Breast epithelium (tissue), 4 donors: ENCODE measurements around the gene IFNA5. TPM values are rescaled to one million over a fixed set of nuclear protein-coding genes. Genes with fewer than 3 reads are reported as not detected.

ENCODE experiments used
- DNase-seq, 2 donors: peaks; one replicate each; pipeline ENCODE4 v3.0.0-alpha.2; 2019; ENCODE audit warnings: low spot score in 2 of 2
- H3K27ac ChIP-seq, 2 donors: fragments of 200-600 bp; sonication (generic) in 1 of 2; one replicate each; pipeline ENCODE4 v1.5.1; 2016 to 2019; ENCODE audit warnings: mild to moderate bottlenecking in 1 of 2
- H3K27me3 ChIP-seq, 2 donors: fragments of 200-600 bp; sonication (generic) in 1 of 2; one replicate each; pipeline versions ENCODE4 v1.5.1 to v1.6.0; 2017 to 2019; ENCODE audit warnings: control low read depth in 1 of 2, mild to moderate bottlenecking in 1 of 2
- H3K36me3 ChIP-seq: fragments of 200-600 bp; one replicate; pipeline ENCODE4 v1.5.1; 2019
- H3K4me1 ChIP-seq, 2 donors: fragments of 200-600 bp; sonication (generic); one replicate each; pipeline ENCODE4 v1.5.1; 2016 to 2019; ENCODE audit warnings: control low read depth in 1 of 2
- H3K4me3 ChIP-seq, 3 donors: fragments of 200-600 bp; sonication (generic); 1 replicate in 2 of 3; 2 replicates in 1 of 3; pipeline ENCODE4 v1.5.1; 2016 to 2019; ENCODE audit warnings: mild to moderate bottlenecking in 3 of 3, moderate library complexity in 2 of 3
- H3K9me3 ChIP-seq, 2 donors: fragments of 200-600 bp; sonication (generic) in 1 of 2; one replicate each; pipeline ENCODE4 v1.5.1; 2016 to 2019; ENCODE audit warnings: control low read depth in 1 of 2
- POLR2A ChIP-seq: fragments of 450-650 bp; IDR thresholded peaks from one replicate; pipeline ENCODE4 v1.6.1; 2016; ENCODE audit warnings: antibody characterized with exemption, mild to moderate bottlenecking, moderate library complexity
- POLR2AphosphoS5 ChIP-seq, 3 donors: sonication (generic); formaldehyde crosslinking; IDR thresholded peaks; one replicate each; pipeline ENCODE4 v1.6.1; 2017; ENCODE audit warnings: antibody characterized with exemption in 3 of 3
- intact Hi-C: fragments of 100-400 bp; cut with DNase I; formaldehyde crosslinking; loops from one replicate; pipeline ENCODE4 v1.15.1; 2023; ENCODE audit warnings: low total_unique reads
- total RNA-seq, 3 donors: library from RNA; depleted of rRNA; stranded (reverse); fragments of >200 nt; gene quantifications; one replicate each; pipeline ENCODE4 v1.1.0, GENCODE V29; 2016
- TF ChIP-seq, protein P1 (sequence below), 3 donors: fragments of 450-650 bp; IDR thresholded peaks; one replicate each; pipeline ENCODE4 v1.5.1; 2016 to 2017; ENCODE audit warnings: antibody characterized with exemption in 3 of 3, mild to moderate bottlenecking in 3 of 3, moderate library complexity in 3 of 3

The IFNA5 gene
- total RNA-seq, 3 donors from 2014 or later: 0.32 TPM; not detected in 2

DNA sequence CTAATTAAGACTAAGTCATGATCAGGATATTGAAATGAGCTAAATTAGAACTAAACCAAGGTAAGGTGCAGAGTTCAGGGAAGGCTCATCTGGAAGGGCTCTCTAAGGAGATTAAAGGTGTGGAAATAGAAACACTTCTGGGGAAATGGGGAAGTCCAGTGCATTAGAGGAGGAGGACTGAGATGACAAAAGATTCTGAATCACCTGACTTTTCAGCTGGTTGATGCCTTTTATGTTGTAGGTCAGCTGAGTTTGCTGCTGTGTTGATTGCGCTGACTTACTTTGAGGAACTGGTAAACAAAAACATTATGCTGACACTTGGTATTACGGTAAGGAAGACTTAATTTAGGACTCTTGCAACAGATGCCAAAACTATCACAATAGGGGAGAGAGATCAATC is 23.8 kb downstream of the IFNA5 start:
- TF ChIP-seq POLR2A (no peak), POLR2AphosphoS5 (IDR thresholded peaks at IDR 0.05) (no peak)
- TF ChIP-seq, protein P1, sequence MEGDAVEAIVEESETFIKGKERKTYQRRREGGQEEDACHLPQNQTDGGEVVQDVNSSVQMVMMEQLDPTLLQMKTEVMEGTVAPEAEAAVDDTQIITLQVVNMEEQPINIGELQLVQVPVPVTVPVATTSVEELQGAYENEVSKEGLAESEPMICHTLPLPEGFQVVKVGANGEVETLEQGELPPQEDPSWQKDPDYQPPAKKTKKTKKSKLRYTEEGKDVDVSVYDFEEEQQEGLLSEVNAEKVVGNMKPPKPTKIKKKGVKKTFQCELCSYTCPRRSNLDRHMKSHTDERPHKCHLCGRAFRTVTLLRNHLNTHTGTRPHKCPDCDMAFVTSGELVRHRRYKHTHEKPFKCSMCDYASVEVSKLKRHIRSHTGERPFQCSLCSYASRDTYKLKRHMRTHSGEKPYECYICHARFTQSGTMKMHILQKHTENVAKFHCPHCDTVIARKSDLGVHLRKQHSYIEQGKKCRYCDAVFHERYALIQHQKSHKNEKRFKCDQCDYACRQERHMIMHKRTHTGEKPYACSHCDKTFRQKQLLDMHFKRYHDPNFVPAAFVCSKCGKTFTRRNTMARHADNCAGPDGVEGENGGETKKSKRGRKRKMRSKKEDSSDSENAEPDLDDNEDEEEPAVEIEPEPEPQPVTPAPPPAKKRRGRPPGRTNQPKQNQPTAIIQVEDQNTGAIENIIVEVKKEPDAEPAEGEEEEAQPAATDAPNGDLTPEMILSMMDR (IDR thresholded peaks at IDR 0.05): no peak
- Histone ChIP-seq H3K36me3 (no peaks in the 10 kb centered on the region), H3K27me3 (no peaks in the 10 kb centered on the region), H3K4me3 (no peak overlapping the region), H3K27ac (no peak overlapping the region), H3K4me1 (no peaks in the 10 kb centered on the region), H3K9me3 (no peaks in the 10 kb centered on the region)
- no peak for DNase-seq
- intact Hi-C loops: no loop called here

DNA sequence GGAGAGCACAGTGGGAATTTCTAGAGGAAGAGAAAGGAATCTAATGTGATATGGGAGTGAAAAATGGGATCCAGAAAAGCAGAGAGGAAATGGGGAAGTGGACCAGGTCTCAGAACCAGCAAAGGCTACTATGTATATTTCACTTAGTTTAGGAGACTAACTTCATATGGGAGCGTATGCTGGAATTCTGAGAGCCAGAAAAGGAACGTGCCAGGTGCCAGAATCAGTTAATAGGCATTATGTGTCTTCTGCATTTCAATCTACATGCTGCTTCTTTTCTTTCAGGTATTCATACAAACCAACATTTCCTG is 36.8 kb downstream of the IFNA5 start:
- no peaks in the 10 kb centered on the region for H3K9me3 ChIP-seq
- TF ChIP-seq, protein P1 (IDR thresholded peaks at IDR 0.05): no peak
- TF ChIP-seq POLR2A: no peak
- TF ChIP-seq POLR2AphosphoS5 (IDR thresholded peaks at IDR 0.05): no peak
- H3K27me3 ChIP-seq: no peaks in the 10 kb centered on the region
- no peak for DNase-seq
- no peak overlapping the region for H3K27ac ChIP-seq
- H3K4me1 ChIP-seq: peaks cover 0 to 5% of the 10 kb centered on the region in 2 donors
- H3K4me3 ChIP-seq: no peak overlapping the region
- no peaks in the 10 kb centered on the region for H3K36me3 ChIP-seq
- intact Hi-C loops: no loop called here

DNA sequence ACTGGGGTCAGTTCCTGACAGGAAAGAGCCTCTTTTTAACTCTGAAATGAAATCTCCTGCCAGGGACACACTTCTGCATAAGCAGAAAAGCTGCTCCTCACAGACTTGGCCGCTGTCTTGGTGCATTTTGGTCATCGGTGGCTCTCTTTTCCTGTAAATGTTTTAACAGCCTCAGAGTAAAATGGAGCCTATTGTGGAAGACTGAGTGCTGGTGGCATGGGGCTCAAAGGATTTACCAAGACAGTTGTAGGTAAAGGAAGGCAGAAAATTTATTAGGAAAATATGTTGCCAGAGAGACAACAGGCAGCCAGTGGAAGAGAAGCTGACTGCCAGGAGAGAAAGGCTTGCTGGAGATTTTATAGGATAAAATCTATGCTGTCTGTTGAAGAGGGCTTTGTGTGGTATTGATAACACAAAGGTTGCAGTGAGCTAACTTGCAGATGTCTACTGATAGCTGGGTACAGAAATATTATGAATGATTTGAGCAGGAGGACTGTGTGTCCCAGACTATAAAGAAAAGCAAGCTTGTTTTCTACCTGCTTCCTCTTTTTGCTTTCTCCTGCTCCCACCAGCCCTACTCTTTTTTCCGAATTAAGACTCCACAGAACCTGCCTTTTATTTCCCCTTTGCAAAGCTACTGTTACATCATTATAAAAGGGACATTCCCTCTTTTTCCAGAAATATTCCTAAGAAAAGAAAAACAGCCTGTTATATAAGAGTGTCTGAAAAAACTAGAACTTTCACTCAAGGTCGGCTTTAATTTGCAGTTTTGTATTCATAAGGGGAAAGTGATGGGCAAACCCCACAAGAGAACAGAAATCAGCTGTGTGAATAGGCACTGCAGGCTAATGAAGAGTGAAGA is 37.4 kb downstream of the IFNA5 start:
- peaks cover 0 to 5% of the 10 kb centered on the region in 2 donors for H3K4me1 ChIP-seq
- H3K27me3 ChIP-seq: no peaks in the 10 kb centered on the region
- H3K27ac ChIP-seq: peak overlapping the region in 1 of 2 donors; percentile 48
- intact Hi-C loops: no loop called here
- no peak for DNase-seq
- H3K36me3 ChIP-seq: no peaks in the 10 kb centered on the region
- no peaks in the 10 kb centered on the region for H3K9me3 ChIP-seq
- TF ChIP-seq, protein P1 (IDR thresholded peaks at IDR 0.05): no peak
- TF ChIP-seq POLR2A: no peak
- TF ChIP-seq POLR2AphosphoS5 (IDR thresholded peaks at IDR 0.05): no peak
- no peak overlapping the region for H3K4me3 ChIP-seq

DNA sequence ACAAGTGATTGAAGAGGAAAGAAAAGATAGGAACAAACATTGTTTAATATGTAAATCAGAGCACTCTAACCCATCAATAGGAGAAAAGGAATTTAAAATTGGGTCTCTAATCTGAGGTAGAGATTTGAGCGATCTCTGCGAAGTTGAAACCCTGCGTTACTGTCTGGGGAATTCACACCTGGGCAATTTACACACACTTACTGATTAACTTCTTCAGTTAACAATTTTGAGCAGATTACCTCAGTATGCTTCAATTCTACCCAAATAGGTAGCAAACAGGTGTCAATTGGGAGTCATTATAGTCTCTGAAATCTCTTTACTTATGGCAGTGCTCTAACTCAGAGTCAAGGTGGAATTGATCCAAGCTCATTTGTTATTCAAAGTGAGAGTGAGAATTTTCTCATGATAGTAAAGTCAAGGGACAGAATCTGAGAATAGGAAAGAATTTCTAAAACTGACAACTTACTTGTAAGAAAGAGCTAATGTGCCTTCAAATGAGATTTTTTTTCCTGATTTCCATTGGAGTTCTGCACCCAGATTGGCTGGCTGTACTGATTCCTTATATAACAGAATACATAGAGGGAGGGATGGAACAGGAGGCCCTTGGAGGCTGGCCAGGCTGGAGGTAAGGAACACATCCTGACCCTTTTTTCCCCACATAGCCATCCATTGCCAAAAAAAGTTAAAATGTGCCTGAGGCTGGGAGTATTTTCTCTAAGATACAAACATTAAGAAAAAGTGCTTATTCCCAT is 38.2 kb downstream of the IFNA5 start:
- peak overlapping the region in 1 of 2 donors; percentile 48 for H3K27ac ChIP-seq
- intact Hi-C loops: no loop called here
- no peak overlapping the region for H3K4me3 ChIP-seq
- no peaks in the 10 kb centered on the region for H3K9me3 ChIP-seq
- no peak for DNase-seq
- TF ChIP-seq POLR2A (no peak), POLR2AphosphoS5 (IDR thresholded peaks at IDR 0.05) (no peak)
- TF ChIP-seq, protein P1 (IDR thresholded peaks at IDR 0.05): no peak
- no peaks in the 10 kb centered on the region for H3K36me3 ChIP-seq
- H3K27me3 ChIP-seq: no peaks in the 10 kb centered on the region
- peaks cover 0 to 5% of the 10 kb centered on the region in 2 donors for H3K4me1 ChIP-seq
